DOHH2 (cell line): ENCODE results near the gene STARD6.

ENCODE experiments used
- H3F3A ChIP-seq: fragments of 200-600 bp; sonication (generic), shearing (Covaris generic); 2 replicates; pipeline ENCODE4 v1.6.0; 2016; ENCODE audit warnings: antibody characterized with exemption, mild to moderate bottlenecking; ENCODE audit not compliant: control insufficient read depth, insufficient read depth
- H3K27ac ChIP-seq: fragments of 200-600 bp; sonication (generic); 2 replicates; pipeline ENCODE4 v1.5.1; 2014; ENCODE audit warnings: low read depth, mild to moderate bottlenecking, low read length, moderate library complexity
- H3K27me3 ChIP-seq: fragments of 200-600 bp; sonication (generic); 2 replicates; pipeline ENCODE4 v1.6.1; 2014; ENCODE audit warnings: mild to moderate bottlenecking, low read length, mixed read lengths; ENCODE audit not compliant: control insufficient read depth
- H3K36me3 ChIP-seq: fragments of 200-600 bp; sonication (generic); 2 replicates; pipeline ENCODE4 v1.6.1; 2014; ENCODE audit warnings: mild to moderate bottlenecking, low read length, moderate library complexity, mixed read lengths; ENCODE audit not compliant: control insufficient read depth
- H3K4me1 ChIP-seq: fragments of 200-600 bp; sonication (generic); 2 replicates; pipeline ENCODE4 v1.6.1; 2014; ENCODE audit warnings: mild to moderate bottlenecking, low read length, mixed read lengths; ENCODE audit not compliant: control insufficient read depth
- H3K4me2 ChIP-seq: fragments of 200-600 bp; sonication (generic); 2 replicates; pipeline ENCODE4 v1.6.0; 2014; ENCODE audit warnings: mild to moderate bottlenecking, low read length, moderate library complexity
- H3K4me3 ChIP-seq: fragments of 200-600 bp; sonication (generic); 2 replicates; pipeline ENCODE4 v1.5.1; 2014; ENCODE audit warnings: mild to moderate bottlenecking, low read length, mixed read lengths
- H3K79me2 ChIP-seq: fragments of 200-600 bp; sonication (generic); 2 replicates; pipeline ENCODE4 v1.6.1; 2014; ENCODE audit warnings: mild to moderate bottlenecking, low read length, mixed read lengths; ENCODE audit not compliant: control insufficient read depth
- H3K9me2 ChIP-seq: fragments of 200-600 bp; sonication (generic); replicated peaks from 2 replicates; pipeline ENCODE4 v1.6.1; 2014; ENCODE audit warnings: mild to moderate bottlenecking, low read length, mixed read lengths; ENCODE audit not compliant: control insufficient read depth
- H3K9me3 ChIP-seq: fragments of 200-600 bp; sonication (generic); 2 replicates; pipeline ENCODE4 v1.6.1; 2014; ENCODE audit warnings: antibody characterized with exemption, low read length, mixed read lengths; ENCODE audit not compliant: control insufficient read depth, insufficient read depth
- H4K20me1 ChIP-seq: fragments of 200-600 bp; sonication (generic); 2 replicates; pipeline ENCODE4 v1.6.0; 2014; ENCODE audit warnings: low read depth, mild to moderate bottlenecking, antibody characterized with exemption, low read length, moderate library complexity; ENCODE audit not compliant: control insufficient read depth, insufficient read depth
- CTCF ChIP-seq: fragments of 200-600 bp; sonication (generic); IDR thresholded peaks from one replicate; pipeline ENCODE4 v1.5.1; 2014; ENCODE audit warnings: antibody characterized with exemption, mild to moderate bottlenecking, low read depth, low read length; ENCODE audit not compliant: poor library complexity, severe bottlenecking
- EZH2phosphoT487 ChIP-seq: fragments of 200-600 bp; sonication (generic); IDR thresholded peaks from 2 replicates; pipeline ENCODE4 v1.6.1; 2017; ENCODE audit warnings: borderline replicate concordance, mild to moderate bottlenecking, antibody characterized with exemption, low read length, moderate library complexity, mixed read lengths

STARD6 gene, protein sequence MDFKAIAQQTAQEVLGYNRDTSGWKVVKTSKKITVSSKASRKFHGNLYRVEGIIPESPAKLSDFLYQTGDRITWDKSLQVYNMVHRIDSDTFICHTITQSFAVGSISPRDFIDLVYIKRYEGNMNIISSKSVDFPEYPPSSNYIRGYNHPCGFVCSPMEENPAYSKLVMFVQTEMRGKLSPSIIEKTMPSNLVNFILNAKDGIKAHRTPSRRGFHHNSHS

DNA sequence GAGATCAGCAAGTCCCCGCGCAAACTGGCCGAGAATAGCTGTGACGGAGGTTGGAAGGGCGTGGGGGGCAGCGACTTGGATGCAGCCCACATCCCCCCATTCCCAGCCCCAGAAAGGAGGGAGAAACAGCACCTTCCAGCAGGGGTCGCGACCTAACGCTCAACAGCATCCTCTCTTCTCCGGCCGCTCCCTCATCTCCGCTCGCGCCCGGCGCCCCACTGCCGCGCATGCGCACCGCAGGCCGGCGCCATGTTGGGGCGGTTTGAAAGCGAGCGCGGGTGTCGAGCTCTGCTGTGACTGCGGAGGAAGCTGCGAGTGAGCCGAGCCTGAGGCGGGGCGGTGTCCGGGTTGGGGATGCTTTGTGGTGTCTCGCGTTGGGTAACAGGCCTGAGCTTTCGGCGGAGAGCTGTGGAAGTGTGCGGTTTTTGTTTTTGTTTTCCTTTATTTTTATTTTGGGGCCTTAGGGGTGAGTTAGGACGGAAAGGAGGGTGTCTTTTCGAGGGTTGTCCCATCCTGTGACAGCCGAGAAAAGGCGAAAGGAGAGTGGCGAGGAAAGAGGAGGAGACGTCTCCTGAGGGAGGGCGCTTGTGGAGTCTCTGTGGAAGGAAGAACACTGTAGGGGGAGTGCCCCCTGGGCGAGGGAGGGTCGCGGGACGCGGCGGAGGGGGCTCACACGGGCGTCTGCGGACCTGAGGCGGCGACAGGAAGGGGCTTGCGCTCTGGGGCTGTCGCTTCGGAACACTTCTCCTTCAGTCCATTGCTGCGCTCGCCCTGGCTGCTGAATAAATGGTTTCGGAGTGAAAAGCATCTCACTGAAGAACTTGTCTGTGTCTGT lies at the start of gene STARD6, which contains the start of gene C18orf54:
Gene STARD6 (minus strand): TSS at position 199 of the 835 bp plus-strand sequence. CDS start 3,285 bp downstream, outside the sequence.
Gene C18orf54 (plus strand): TSS at position 247 of the 835 bp plus-strand sequence. CDS start 2,667 bp downstream, outside the sequence.
- H4K20me1 ChIP-seq, result no peaks in the 10 kb centered on the region
- peaks cover 21% of the 10 kb centered on the region for H3K4me1 ChIP-seq
- H3K27me3 ChIP-seq, result no peaks in the 10 kb centered on the region
- H3K4me2 ChIP-seq, result peak within 1 kb of the TSS; percentile 86
- H3K4me3 ChIP-seq, result peak within 1 kb of the TSS; percentile 81
- TF ChIP-seq CTCF, result peak; percentile 80
- no peak for TF ChIP-seq EZH2phosphoT487
- H3K9me3 ChIP-seq, result no peaks in the 10 kb centered on the region
- no peaks in the 10 kb centered on the region for H3F3A ChIP-seq
- no peaks in the 10 kb centered on the region for H3K9me2 ChIP-seq
- H3K79me2 ChIP-seq, result peaks cover 25% of the 10 kb centered on the region
- peaks cover 40% of the 10 kb centered on the region for H3K36me3 ChIP-seq
- peak within 1 kb of the TSS; percentile 65 for H3K27ac ChIP-seq

- Histone ChIP-seq H3K9me2 (no peaks in the 10 kb centered on the region), H3F3A (no peaks in the 10 kb centered on the region), H3K27me3 (0 out of 2 replicates have a peak, but pooled peaks cover 2% of the 10 kb centered on the region), H3K9me3 (no peaks in the 10 kb centered on the region), H3K4me1 (no peaks in the 10 kb centered on the region), H3K36me3 (no peaks in the 10 kb centered on the region), H3K4me3 (no peak overlapping the region), H4K20me1 (no peaks in the 10 kb centered on the region), H3K4me2 (no peak overlapping the region), H3K27ac (no peak overlapping the region), H3K79me2 (no peaks in the 10 kb centered on the region)
- TF ChIP-seq CTCF (no peak), EZH2phosphoT487 (no peak)
Observed at GRCh38 chr18:54405290-54405689, 47.6 kb upstream of the STARD6 start.

DNA sequence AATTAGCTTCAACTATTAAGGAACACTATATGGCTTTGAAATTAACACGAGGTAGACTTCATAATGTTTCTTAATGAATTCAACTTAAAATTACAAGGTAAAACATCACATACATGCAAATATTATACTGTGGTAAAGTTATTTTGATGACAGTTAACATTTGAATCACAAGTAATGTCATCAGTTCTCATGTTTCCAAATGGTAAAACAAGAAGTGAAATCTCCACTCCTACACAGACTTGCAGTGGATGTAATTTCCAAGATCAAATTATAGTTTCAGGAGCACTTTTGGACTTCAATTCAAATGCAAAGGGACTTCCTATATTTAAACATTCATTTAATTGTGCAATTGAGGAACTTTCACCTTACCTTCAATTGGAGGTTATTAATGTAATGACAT lies 39.1 kb upstream of the STARD6 start:
- Histone ChIP-seq H3K9me3 (no peaks in the 10 kb centered on the region), H3F3A (no peaks in the 10 kb centered on the region), H3K79me2 (no peaks in the 10 kb centered on the region), H3K4me2 (no peak overlapping the region), H4K20me1 (no peaks in the 10 kb centered on the region), H3K4me3 (no peak overlapping the region), H3K27ac (no peak overlapping the region), H3K9me2 (no peaks in the 10 kb centered on the region), H3K27me3 (no peaks in the 10 kb centered on the region), H3K4me1 (no peaks in the 10 kb centered on the region), H3K36me3 (no peaks in the 10 kb centered on the region)
- no peak for TF ChIP-seq CTCF
- no peak for TF ChIP-seq EZH2phosphoT487
